Testis (tissue), 2 donors: ENCODE data around the gene SHLD1.

Experiments
- POLR2A ChIP-seq: fragments of 450-650 bp; IDR thresholded peaks from one replicate; pipeline ENCODE4 v1.6.1; 2017; ENCODE audit warnings: antibody characterized with exemption, mild to moderate bottlenecking, moderate library complexity
- TF ChIP-seq, protein P1 (sequence below), 3 experiments: fragments of 450-650 bp in 2 of 3; fragments of 200-600 bp in 1 of 3; sonication (generic) in 1 of 3; IDR thresholded peaks; one replicate each; pipeline ENCODE4 v1.5.1; 2016 to 2019; ENCODE audit warnings: antibody characterized with exemption in 3 of 3, mild to moderate bottlenecking in 2 of 3, moderate library complexity in 1 of 3

DNA sequence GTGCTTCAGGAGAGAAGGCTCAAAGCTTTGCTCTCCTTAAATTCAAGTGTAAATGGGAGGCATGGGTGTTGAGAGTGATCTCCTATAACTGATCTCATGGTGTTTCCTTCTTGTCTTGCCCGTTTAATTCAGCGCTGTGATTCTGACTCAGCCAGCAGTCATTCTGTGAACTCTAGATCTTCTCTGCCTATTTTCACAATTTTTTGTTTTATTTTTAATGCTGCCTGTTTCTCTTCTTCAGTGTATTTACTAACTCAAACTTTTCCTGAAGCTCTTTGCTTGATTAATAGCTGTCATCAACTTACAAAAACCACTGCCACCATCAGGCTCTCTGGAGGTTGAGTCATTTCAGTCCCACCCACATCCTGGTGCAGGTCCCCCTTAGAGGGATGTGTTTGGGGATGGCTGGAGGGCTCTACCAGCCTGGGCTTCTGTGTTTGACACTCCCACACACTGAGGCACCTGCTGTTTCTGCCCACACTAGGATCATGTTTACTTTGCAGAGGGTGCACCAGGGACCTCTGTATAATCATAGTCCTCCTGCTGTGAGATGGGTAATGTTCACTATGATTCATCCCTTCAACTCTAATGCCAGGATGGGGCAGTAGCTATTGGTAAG lies 94.0 kb downstream of the SHLD1 start:
- TF ChIP-seq, protein P1, sequence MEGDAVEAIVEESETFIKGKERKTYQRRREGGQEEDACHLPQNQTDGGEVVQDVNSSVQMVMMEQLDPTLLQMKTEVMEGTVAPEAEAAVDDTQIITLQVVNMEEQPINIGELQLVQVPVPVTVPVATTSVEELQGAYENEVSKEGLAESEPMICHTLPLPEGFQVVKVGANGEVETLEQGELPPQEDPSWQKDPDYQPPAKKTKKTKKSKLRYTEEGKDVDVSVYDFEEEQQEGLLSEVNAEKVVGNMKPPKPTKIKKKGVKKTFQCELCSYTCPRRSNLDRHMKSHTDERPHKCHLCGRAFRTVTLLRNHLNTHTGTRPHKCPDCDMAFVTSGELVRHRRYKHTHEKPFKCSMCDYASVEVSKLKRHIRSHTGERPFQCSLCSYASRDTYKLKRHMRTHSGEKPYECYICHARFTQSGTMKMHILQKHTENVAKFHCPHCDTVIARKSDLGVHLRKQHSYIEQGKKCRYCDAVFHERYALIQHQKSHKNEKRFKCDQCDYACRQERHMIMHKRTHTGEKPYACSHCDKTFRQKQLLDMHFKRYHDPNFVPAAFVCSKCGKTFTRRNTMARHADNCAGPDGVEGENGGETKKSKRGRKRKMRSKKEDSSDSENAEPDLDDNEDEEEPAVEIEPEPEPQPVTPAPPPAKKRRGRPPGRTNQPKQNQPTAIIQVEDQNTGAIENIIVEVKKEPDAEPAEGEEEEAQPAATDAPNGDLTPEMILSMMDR (IDR thresholded peaks at IDR 0.05) = no peak
- no peak for TF ChIP-seq POLR2A
